GOT3 (cell line): ENCODE measurements around the gene IL4R.
"Not testable (repeated sequence)": the region's sequence is repeated elsewhere in the genome, so short reads cannot be mapped to it uniquely, and the experiment has no call there.

ENCODE experiments used
- DNase-seq: peaks from one replicate; lab custom pipeline; 2025; ENCODE audit warnings: mixed read lengths; lab: John Stamatoyannopoulos, UW

Gene IL4R

DNA sequence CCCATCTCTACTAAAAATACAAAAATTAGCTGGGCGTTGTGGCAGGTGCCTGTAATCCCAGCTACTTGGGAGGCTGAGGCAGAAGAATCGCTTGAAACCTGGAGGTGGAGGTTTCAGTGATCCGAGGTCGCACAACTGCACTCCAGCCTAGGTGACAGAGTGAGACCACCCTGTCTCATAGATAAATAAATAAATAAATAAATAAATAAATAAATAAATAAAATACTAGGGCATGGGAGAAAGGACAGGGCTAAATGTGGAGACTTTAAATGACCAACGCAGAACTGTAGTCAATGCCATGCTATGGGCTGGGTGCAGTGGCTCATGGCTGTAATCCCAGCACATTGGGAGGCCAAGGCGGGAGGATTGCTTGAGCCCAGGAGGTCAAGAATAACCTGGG is 25.5 kb upstream of the IL4R start:
- not testable (repeated sequence) for DNase-seq

DNA sequence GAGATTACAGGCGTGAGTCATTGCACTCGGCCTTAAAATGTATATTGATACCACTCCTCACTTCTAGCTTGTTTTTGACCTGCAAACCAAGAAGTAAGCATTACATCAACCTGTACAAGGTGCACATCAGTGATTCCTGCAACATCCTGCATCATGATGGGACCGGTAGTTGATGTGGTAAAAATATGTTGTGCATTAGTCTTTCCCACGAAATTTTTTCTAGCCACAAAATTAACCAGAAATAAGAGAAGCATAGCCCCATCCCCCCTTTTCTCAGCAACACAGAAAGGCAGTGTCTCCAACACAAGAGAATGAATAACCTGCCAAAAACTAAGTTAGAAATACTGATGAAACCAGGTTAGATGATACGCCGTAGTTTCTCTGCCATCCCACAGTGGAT is 24.1 kb upstream of the IL4R start:
- no peak for DNase-seq

DNA sequence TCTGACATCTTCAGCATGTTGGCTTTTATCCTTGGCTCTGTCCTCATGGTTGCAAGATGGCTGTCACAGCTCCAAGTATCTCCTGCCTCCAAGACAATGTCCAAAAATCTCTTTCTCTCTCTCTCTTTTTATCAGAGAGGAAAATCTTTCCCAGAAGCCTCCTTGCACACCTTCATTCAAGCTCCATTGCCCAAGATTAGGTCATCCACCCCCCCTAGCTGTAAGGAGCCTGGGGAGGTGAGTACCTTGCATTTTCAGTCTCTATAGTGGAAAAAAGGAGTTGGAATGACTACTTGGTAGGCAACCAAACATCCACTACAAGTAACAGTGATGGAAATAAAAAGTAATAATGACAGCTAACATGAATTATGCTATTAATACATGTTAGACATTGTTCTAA is 23.2 kb upstream of the IL4R start:
- DNase-seq: no peak

- no peak for DNase-seq
These were observed 22.7 kb upstream of the IL4R start for GRCh38 chr16:27291106-27291505.

- DNase-seq: no peak
These were observed 22.0 kb upstream of the IL4R start for GRCh38 chr16:27291722-27292240.

DNA sequence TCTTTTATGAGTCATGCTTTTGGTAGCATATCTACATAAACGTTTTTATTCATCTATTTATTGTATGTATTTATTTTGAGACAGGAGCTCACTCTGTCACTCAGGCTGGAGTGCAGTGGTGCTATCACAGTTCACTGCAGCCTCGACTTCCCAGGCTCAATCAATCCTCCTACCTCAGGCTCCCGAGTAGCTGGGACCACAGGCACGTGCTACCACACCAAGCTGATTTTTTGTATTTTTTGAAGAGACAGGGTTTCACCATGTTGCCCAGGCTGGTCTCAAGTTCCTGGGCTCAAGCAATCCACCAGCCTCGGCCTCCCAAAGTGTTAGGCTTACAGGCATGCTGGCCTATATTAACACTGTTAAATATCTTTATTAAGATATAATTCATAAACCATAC is 20.4 kb upstream of the IL4R start:
- no peak for DNase-seq

DNA sequence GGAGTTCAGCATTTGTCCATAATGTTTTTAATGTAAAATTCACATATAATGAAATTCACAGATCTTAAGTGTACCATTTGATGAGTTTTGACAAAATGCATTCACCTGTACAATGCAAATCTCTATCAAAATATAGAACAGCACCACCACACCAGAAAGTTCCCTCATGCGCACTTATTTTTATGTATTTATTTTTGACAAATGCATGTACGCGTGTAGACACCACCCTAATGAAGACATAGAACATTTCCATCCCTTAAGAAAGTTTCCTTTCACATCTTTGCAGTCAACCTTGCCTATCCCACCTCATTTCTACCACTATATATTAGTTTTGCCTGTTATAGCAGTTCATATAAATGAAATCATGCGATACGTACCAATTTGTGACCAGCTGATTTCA is 15.6 kb upstream of the IL4R start:
- DNase-seq: no peak

DNA sequence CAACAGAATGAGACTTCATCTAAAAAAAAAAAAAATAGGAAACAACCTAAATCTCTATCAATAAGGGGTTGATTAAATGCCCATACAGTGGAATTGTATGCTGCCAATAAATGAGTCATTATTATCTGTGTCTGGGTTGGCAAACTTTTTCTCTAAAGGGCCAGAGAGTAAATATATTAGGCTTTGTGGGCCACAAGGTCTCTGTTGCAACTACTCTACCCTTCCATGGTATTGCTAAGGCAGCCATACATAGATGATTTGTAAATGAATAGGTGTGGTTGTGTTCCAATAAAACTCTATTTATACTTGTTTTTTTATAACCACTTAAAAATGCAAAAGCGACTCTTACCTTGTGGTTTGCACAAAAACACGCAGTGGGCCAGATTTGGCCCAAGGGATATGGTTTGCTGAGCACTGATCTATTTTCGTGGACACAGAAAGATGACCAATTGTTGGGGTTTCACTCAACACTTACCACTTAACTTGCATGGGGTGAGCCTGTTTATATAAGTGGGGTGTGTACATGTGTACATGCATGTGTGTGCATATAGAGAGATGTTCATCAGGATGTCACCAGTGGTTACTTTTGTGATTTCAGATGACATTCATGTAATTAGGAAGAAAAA is 12.4 kb upstream of the IL4R start:
- no peak for DNase-seq

- DNase-seq: no peak
These were observed 11.6 kb upstream of the IL4R start for GRCh38 chr16:27302126-27302525.

GRCh38 chr16:27303256-27304100 is 10.3 kb upstream of the IL4R start:
- DNase-seq: no peak

GRCh38 chr16:27304102-27304501 is 9.7 kb upstream of the IL4R start:
- DNase-seq: no peak

DNA sequence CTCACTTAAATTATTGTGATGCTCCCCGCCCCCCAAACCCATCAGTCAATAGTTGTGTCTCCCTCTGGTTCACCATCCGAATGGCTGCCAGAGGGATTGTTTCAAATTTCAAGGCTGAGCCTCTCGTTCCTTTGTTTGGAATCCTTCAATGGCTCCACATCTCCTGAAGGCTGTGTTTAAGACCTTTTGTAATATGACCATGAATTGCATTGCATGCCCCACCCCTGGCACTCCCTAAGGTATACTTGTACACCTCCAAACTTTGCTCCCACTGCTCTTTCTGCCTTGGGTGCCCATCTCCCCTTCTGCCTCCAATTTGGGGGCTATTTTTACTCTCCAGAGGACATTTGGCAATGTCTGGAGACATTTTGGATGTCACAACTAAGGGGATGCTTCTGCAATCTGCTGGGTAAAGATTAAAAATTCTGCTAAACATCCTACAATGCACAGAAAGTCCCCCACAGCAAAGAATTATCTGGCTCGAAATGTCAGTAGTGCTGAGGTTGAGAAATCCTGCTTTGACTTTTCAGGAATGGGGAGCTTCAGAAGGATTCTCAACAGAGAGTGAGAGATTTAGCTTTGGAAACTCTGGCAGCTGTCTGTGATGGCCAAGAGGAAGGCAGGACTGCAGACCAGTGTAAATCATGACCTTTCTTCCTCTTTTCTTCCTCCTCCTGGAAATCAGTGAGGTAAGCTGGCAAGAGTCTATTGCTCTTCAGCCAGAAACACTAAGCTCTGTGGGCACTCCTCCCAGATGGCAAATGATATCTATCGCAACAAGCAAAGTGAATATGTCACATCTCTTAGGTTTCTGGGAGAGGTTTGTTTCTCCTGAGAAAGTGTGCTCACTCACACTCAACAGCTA is 8.7 kb upstream of the IL4R start:
- no peak for DNase-seq

GRCh38 chr16:27305839-27306442 is 7.8 kb upstream of the IL4R start:
- DNase-seq: no peak

- DNase-seq: no peak
These were observed 5.0 kb upstream of the IL4R start for GRCh38 chr16:27308792-27309191.

DNA sequence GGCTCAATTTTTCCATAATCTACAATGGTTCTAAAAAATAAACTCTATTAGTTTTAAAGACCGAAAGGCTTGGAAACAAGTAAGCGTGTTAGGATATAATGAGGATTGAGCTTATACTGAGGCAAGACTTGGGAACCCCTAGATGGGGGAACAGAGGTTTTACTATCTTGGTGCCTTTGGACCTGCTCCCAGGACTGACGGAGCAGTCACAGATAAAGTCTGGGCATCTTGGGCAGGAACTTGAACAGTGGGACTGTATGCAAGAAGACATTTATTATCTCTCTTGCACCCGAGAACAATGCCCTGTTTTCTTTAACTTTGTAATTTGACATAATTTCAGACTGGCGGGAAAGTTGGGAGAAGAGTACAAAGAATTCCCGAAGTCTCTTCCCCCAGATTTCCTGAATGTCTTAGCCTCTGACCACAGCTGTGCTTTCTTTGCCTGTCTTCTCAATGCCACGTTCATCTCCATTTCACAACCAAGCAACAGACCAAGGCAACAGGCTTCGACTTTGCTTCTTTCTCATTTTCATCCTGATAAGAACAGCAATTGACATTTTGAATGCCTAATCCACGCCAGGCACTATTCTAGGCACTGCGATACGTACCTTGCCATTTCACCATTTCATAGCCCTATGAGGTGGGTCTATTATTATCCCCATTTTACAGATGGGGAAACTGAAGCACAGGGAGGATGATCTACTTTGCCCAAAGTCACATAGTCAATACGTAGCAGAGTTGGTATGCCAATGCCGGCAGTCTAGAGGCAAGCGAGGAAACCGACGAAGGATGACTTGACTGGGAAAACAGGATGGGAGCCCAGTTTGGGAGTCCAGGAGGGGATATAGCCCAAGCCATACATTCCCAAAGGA is 3.0 kb upstream of the IL4R start:
- no peak for DNase-seq

DNA sequence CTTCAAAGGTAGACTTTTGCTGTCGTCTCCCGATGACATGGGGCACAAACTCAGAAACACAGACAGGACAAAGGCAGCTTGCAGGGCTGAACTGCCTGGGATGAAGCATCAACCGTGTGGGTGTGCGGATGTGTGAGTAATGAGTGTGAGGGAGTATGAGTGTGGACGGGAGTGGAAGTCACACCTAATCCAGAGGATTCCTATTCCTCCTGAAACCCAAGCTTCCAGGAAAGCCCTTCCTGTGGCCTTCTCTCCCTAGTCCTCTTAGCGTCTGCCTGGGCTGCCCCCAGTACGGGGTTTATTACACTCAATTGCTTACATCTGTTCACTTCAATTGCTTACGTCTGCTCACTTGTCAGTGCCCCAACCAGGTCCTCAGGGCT is 2.3 kb upstream of the IL4R start:
- DNase-seq: no peak

- DNase-seq: no peak
These were observed 1.9 kb upstream of the IL4R start for GRCh38 chr16:27311897-27312303.

DNA sequence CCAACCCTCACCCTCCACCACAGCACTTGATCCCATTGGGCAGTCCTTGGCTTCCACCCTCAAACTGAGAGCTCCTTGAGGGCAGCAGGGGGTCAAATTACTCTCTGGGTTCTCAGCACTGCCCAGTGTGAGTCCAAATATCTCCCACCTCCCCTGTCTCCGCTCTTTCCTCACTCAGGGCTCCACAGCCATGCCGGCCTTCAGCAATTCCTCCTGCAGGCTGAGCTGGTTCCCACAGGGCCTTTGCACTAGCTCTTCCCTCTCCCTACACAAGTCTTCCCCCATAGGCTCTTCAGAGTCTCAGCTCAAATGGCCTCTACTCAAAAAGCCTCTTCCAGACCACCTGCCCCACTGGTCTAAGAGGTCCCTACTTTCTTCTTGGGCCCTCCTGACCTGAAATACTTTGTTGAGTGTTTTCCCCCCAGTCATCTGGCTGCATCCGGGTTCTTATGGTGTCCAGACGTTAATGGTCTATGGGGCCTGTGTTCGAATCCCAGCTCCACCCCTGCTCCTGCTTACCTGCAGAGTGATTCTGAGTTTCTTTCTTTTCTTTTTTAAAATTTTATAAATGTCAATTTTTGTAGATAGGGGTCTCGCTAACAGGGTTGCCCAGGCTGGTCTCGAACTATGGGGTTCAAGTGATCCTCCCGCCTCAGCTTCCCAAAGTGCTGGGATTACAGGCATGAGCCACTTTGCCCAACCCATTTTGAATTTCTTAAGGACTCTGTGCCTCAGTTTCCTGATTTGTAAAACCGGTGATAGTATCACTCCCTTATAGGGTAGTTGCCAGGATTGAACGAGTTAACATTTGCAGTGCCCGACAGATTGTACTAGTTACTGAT is 973 bp upstream of the IL4R start:
- no peak for DNase-seq

DNA sequence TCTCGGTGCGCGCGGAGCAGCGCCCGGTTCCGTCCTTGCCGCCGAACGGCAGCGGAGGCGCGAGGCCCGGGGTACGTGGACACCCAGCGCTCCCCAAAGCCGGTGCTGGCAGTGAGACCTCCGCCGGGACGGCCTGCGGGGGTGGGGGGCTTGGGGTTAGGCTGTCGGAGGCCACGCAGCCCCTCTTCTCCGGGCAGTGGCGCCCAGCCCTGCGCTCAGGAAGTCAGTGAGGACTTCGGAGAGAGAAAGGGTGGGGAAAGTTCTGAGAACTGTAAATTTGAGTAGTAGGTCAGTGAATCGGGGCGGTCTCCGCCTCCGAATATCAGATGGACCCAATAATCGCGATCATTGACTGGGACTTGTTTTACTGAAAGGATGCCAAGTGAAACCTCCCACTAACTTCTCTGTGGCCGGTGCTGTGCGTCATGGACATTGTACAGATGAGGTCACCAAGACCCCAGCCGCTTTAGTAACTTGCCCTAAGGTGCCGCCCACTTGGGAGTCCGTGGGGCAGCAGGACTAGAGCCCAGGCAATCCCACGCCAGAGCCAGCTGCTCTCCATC is 468 bp downstream of the IL4R start:
- DNase-seq: peak; percentile 42

GRCh38 chr16:27314986-27315332 is 1.2 kb downstream of the IL4R start:
- no peak for DNase-seq
